HCT116 (cell line): ENCODE results near the gene ENDOG. TPM values are rescaled to one million over a fixed set of nuclear protein-coding genes. Genes with fewer than 3 reads are reported as not detected.
"Not testable (repeated sequence)": the region's sequence is repeated elsewhere in the genome, so short reads cannot be mapped to it uniquely, and the experiment has no call there.

ENCODE experiments used
- ATAC-seq: fragments of 200-7000 bp; cut with Tn5 transposase; 2 replicates; pipeline ENCODE4 v1.9.1; 2020; ENCODE audit warnings: mild to moderate bottlenecking, moderate library complexity
- BruUV-seq: library from RNA; stranded (reverse); fragments of 400-500 nt; replicated peaks from 2 replicates; lab custom pipeline; 2021; lab: Mats Ljungman, UMichigan
- CTCF ChIA-PET: fragments of 300-600 bp; sonication (Branson Sonifier 250); formaldehyde crosslinking; loops from one replicate; lab custom pipeline; 2021; ENCODE audit warnings: antibody characterized with exemption; lab: Charles Lee
- POLR2A ChIA-PET: fragments of 300-600, 350-600 bp; sonication (Branson Sonifier 250); formaldehyde crosslinking; loops from one replicate; lab custom pipeline; 2021; ENCODE audit warnings: antibody characterized with exemption; lab: Charles Lee
- RAD21 ChIA-PET, 2 experiments: fragments of 300-600 bp; sonication (Branson Sonifier 250); formaldehyde crosslinking; loops; one replicate each; lab custom pipeline; 2023; ENCODE audit warnings: low total read pairs in 2 of 2; ENCODE audit not compliant: uncharacterized antibody in 2 of 2, unreplicated experiment in 2 of 2, low non-redundant PET in 1 of 2; lab: Charles Lee
- DNase-seq: peaks from one replicate; pipeline ENCODE4 v3.0.0-alpha.2; 2010; ENCODE audit warnings: low read depth, low spot score
- H2AFZ ChIP-seq: fragments of 200-600 bp; shearing (Covaris generic), sonication (generic); 2 replicates; pipeline ENCODE4 v1.6.1; 2017; ENCODE audit warnings: low read depth, mixed run types, mixed read lengths, antibody characterized with exemption, low read length; ENCODE audit not compliant: poor library complexity, severe bottlenecking
- H3K27ac ChIP-seq: 2 replicates; pipeline ENCODE4 v1.5.1; 2012; ENCODE audit warnings: low read depth, low read length
- H3K27me3 ChIP-seq: fragments of 200-600 bp; sonication (generic); 2 replicates; pipeline ENCODE4 v1.6.1; 2016; ENCODE audit warnings: mixed run types, low read length, mixed read lengths; ENCODE audit not compliant: insufficient read depth
- H3K36me3 ChIP-seq, 2 experiments: fragments of 200-500 bp in 1 of 2; fragments of 200-600 bp in 1 of 2; sonication (Bioruptor generic) in 1 of 2; sonication (generic) in 1 of 2; 2 replicates each; pipeline versions ENCODE4 v1.5.1 to v1.6.1; 2014 to 2016; ENCODE audit warnings: low read length in 2 of 2, inconsistent platforms in 1 of 2, mixed read lengths in 1 of 2, mixed run types in 1 of 2; ENCODE audit not compliant: insufficient read depth in 2 of 2, control insufficient read depth in 1 of 2
- H3K4me1 ChIP-seq, 2 experiments: fragments of 200-600 bp in 1 of 2; sonication (generic) in 1 of 2; 2 replicates each; pipeline versions ENCODE4 v1.5.1 to v1.6.1; 2012 to 2017; ENCODE audit warnings: low read length in 2 of 2, inconsistent platforms in 1 of 2, mild to moderate bottlenecking in 1 of 2, mixed read lengths in 1 of 2, mixed run types in 1 of 2, moderate library complexity in 1 of 2; ENCODE audit not compliant: insufficient read depth in 2 of 2, control insufficient read depth in 1 of 2
- H3K4me2 ChIP-seq: fragments of 200-600 bp; sonication (generic); 2 replicates; pipeline ENCODE4 v1.6.1; 2017; ENCODE audit warnings: mixed run types, low read length, mixed read lengths
- H3K4me3 ChIP-seq, 2 experiments: fragments of 200-600 bp in 1 of 2; sonication (generic) in 1 of 2; replicated peaks in 1 of 2; 2 replicates each; pipeline ENCODE4 v1.5.1; 2011 to 2016; ENCODE audit warnings: low read length in 2 of 2, control low read depth in 1 of 2, low read depth in 1 of 2, mild to moderate bottlenecking in 1 of 2, mixed read lengths in 1 of 2, mixed run types in 1 of 2
- H3K79me2 ChIP-seq: fragments of 200-600 bp; sonication (generic); 2 replicates; pipeline ENCODE4 v1.6.1; 2017; ENCODE audit warnings: mild to moderate bottlenecking, mixed run types, low read length, moderate library complexity, mixed read lengths; ENCODE audit not compliant: insufficient read depth
- H3K9ac ChIP-seq: fragments of 200-600 bp; sonication (generic); 2 replicates; pipeline ENCODE4 v1.6.1; 2016; ENCODE audit warnings: low read length, mixed read lengths
- H3K9me2 ChIP-seq: fragments of 200-600 bp; sonication (generic), shearing (Covaris generic); 2 replicates; pipeline ENCODE4 v1.6.1; 2017; ENCODE audit warnings: mixed run types, mild to moderate bottlenecking, moderate library complexity; ENCODE audit not compliant: insufficient read depth
- H3K9me3 ChIP-seq, 2 experiments: fragments of 200-500 bp in 1 of 2; fragments of 200-600 bp in 1 of 2; sonication (Bioruptor generic) in 1 of 2; sonication (generic) in 1 of 2; 2 replicates each; pipeline ENCODE4 v1.6.1; 2014 to 2017; ENCODE audit warnings: low read length in 2 of 2, mixed read lengths in 2 of 2, inconsistent platforms in 1 of 2, low read depth in 1 of 2, mild to moderate bottlenecking in 1 of 2, mixed run types in 1 of 2, moderate library complexity in 1 of 2; ENCODE audit not compliant: control insufficient read depth in 1 of 2, insufficient read depth in 1 of 2
- H4K20me1 ChIP-seq: fragments of 200-600 bp; sonication (generic), shearing (Covaris generic); 2 replicates; pipeline ENCODE4 v1.6.1; 2017; ENCODE audit warnings: mixed run types, mild to moderate bottlenecking, moderate library complexity; ENCODE audit not compliant: insufficient read depth
- FOSL1 ChIP-seq: IDR thresholded peaks from 2 replicates; pipeline ENCODE4 v1.6.1; 2012; ENCODE audit warnings: low read depth
- MAX ChIP-seq: IDR thresholded peaks from 2 replicates; pipeline ENCODE4 v1.6.1; 2012
- POLR2A ChIP-seq: IDR thresholded peaks from 2 replicates; pipeline ENCODE4 v1.7.0; 2011; ENCODE audit warnings: borderline replicate concordance; ENCODE audit not compliant: insufficient read depth, insufficient read length; ENCODE audit errors: extremely low read depth
- intact Hi-C: fragments of 100-400 bp; cut with micrococcal nuclease; formaldehyde crosslinking; loops from 2 replicates; pipeline ENCODE4 v1.10.0; 2022
- total RNA-seq: library from RNA; stranded (reverse); gene quantifications from one replicate; pipeline ENCODE4 v1.2.1, GENCODE V29; 2021; ENCODE audit not compliant: unreplicated experiment

The ENDOG gene
- total RNA-seq, 1 experiment from 2014 or later, result 27.2 TPM

GRCh38 chr9:128847803-128848202 is 29.5 kb downstream of the ENDOG start:
- no peak overlapping the region for H3K9ac ChIP-seq
- no TSS peak for BruUV-seq
- DNase-seq (no peak), ATAC-seq (no peak)
- POLR2A ChIA-PET, result no interaction called here
- no peaks in the 10 kb centered on the region for H3K27me3 ChIP-seq
- no peak overlapping the region for H3K27ac ChIP-seq
- H3K79me2 ChIP-seq, result 0 out of 2 replicates have a peak, but pooled peaks cover 4% of the 10 kb centered on the region
- no peaks in the 10 kb centered on the region for H3K4me1 ChIP-seq
- H3K9me3 ChIP-seq, result peaks cover 10% of the 10 kb centered on the region in 2 experiments; a peak in 2 of 4 replicates
- intact Hi-C loops, result no loop called here
- TF ChIP-seq MAX (no peak), FOSL1 (no peak), POLR2A (no peak)
- TF ChIP-seq, all 23 proteins: peak for 0
- Histone ChIP-seq H3K4me2 (no peak overlapping the region), H3K36me3 (no peaks in the 10 kb centered on the region), H3K9me2 (no peaks in the 10 kb centered on the region), H2AFZ (no peak overlapping the region), H3K4me3 (no peak overlapping the region), H4K20me1 (no peaks in the 10 kb centered on the region)
- ChIA-PET CTCF (interaction anchor here (0.7 kb wide), 1 partner anchor 81 kb away, joined by 3 read pairs; no protein-coding TSS in a partner anchor), RAD21 (no interaction called here)

DNA sequence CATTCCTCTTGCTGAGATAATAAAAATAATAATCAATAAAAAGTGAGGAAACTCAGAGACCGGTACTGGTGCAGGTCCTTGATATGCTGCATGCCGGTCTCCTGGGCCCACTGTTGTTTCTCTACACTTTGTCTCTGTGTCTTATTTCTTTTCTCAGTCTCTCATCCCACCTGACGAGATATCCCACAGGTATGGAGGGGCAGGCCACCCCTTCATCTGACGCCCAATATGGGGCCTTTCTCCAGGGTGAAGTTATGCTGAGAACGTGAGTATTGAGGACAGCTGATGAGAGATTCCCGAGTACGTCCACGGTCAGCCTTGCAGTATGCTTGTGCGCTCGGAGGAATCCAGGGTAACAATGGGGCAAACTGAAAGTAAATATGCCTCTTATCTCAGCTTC is 32.7 kb downstream of the ENDOG start:
- H3K4me1 ChIP-seq, intact Hi-C loops, H3K4me2 ChIP-seq, H2AFZ ChIP-seq, RAD21 ChIA-PET, H3K9ac ChIP-seq, BruUV-seq, H4K20me1 ChIP-seq, DNase-seq, H3K9me2 ChIP-seq, POLR2A ChIA-PET, ATAC-seq, CTCF ChIA-PET, H3K36me3 ChIP-seq, H3K27ac ChIP-seq, H3K79me2 ChIP-seq, H3K4me3 ChIP-seq, H3K27me3 ChIP-seq: not testable (repeated sequence)
- peaks cover 10% of the 10 kb centered on the region in 2 experiments; a peak in 2 of 4 replicates for H3K9me3 ChIP-seq
